ENCODE data around the gene ADK. TPM values are rescaled to one million over a fixed set of nuclear protein-coding genes. Genes with fewer than 3 reads are reported as not detected.
A peak's percentile ranks its signal among the peaks of the same experiment; 100 is the strongest.

Gene ADK
- total RNA-seq, 4 donors from 2014 or later = 62.1 to 84.7 (median 74.4) TPM

GRCh38 chr10:74114041-74114448 is 37.0 kb upstream of the ADK start:
- peak; percentile 39 to 56 for DNase-seq
- Histone ChIP-seq H3K4me3 (replicated peaks in 1 of 3) (no peak overlapping the region), H3K27me3 (no peaks in the 10 kb centered on the region), H3K9me3 (no peaks in the 10 kb centered on the region), H3K4me1 (peaks cover 25 to 36% of the 10 kb centered on the region in 2 donors), H3K27ac (peak overlapping the region; percentile 56 to 87 (median 75)), H3K36me3 (peaks cover 29 to 52% of the 10 kb centered on the region in 2 donors)
- 41 to 43% methylated on average over 12 of the region's 12 CpGs for WGBS, 2 donors
- intact Hi-C loops (cut with DNase I) = no loop called here
- TF ChIP-seq POLR2A (IDR thresholded peaks at IDR 0.05) = no peak
- TF ChIP-seq, protein P1, sequence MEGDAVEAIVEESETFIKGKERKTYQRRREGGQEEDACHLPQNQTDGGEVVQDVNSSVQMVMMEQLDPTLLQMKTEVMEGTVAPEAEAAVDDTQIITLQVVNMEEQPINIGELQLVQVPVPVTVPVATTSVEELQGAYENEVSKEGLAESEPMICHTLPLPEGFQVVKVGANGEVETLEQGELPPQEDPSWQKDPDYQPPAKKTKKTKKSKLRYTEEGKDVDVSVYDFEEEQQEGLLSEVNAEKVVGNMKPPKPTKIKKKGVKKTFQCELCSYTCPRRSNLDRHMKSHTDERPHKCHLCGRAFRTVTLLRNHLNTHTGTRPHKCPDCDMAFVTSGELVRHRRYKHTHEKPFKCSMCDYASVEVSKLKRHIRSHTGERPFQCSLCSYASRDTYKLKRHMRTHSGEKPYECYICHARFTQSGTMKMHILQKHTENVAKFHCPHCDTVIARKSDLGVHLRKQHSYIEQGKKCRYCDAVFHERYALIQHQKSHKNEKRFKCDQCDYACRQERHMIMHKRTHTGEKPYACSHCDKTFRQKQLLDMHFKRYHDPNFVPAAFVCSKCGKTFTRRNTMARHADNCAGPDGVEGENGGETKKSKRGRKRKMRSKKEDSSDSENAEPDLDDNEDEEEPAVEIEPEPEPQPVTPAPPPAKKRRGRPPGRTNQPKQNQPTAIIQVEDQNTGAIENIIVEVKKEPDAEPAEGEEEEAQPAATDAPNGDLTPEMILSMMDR (IDR thresholded peaks at IDR 0.05) = no peak

- WGBS, 2 donors = 94 to 96% methylated on average over 4 of the region's 4 CpGs
- no peaks in the 10 kb centered on the region for H3K27me3 ChIP-seq
- intact Hi-C loops (cut with DNase I) = no loop called here
- peaks cover 24 to 33% of the 10 kb centered on the region in 2 donors for H3K4me1 ChIP-seq
- H3K4me3 ChIP-seq (replicated peaks in 1 of 3) = no peak overlapping the region
- no peak for DNase-seq
- H3K36me3 ChIP-seq = peaks cover 15 to 37% of the 10 kb centered on the region in 2 donors
- H3K9me3 ChIP-seq = no peaks in the 10 kb centered on the region
- no peak overlapping the region for H3K27ac ChIP-seq
- TF ChIP-seq POLR2A (IDR thresholded peaks at IDR 0.05) = no peak
- TF ChIP-seq, protein P1 (IDR thresholded peaks at IDR 0.05) = no peak
Observed at GRCh38 chr10:74117738-74118137, 33.3 kb upstream of the ADK start.

GRCh38 chr10:74118804-74119203 is 32.2 kb upstream of the ADK start:
- no peak for TF ChIP-seq POLR2A (IDR thresholded peaks at IDR 0.05)
- TF ChIP-seq, protein P1 (IDR thresholded peaks at IDR 0.05) = no peak
- intact Hi-C loops (cut with DNase I) = no loop called here
- DNase-seq = no peak
- Histone ChIP-seq H3K4me1 (peaks cover 14 to 28% of the 10 kb centered on the region in 2 donors), H3K27ac (peak overlapping the region in 1 of 3 donors; percentile 45), H3K4me3 (replicated peaks in 1 of 3) (no peak overlapping the region), H3K36me3 (peaks cover 25 to 43% of the 10 kb centered on the region in 2 donors), H3K9me3 (no peaks in the 10 kb centered on the region), H3K27me3 (no peaks in the 10 kb centered on the region)
- 84 to 93% methylated on average over 3 of the region's 3 CpGs for WGBS, 2 donors

DNA sequence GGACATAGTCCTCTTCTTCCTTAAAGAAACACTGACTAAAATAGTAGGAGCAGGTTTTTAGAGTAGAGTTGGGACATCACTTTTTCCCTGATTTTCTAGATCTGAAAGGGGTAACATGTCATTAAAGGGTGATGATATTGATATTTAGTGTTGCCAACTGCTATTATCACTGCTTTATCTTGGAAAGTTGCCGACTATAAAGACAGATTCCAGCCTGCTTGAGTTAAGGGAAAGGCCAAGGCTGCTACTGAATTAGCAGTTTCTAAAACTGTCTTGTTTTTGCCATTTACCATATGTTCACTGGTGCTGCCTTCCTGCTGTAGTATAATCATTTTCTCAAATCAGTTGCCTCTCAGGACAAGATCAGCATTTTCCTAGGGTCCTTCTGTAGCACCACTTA is 30.1 kb upstream of the ADK start:
- DNase-seq = no peak
- WGBS, 2 donors = 66 to 75% methylated on average over 1 of the region's 1 CpG
- intact Hi-C loops (cut with DNase I) = no loop called here
- H3K4me3 ChIP-seq (replicated peaks in 1 of 3) = no peak overlapping the region
- peaks cover 24 to 35% of the 10 kb centered on the region in 2 donors for H3K36me3 ChIP-seq
- H3K27me3 ChIP-seq = no peaks in the 10 kb centered on the region
- H3K4me1 ChIP-seq = peaks cover 0 to 15% of the 10 kb centered on the region in 2 donors
- no peaks in the 10 kb centered on the region for H3K9me3 ChIP-seq
- H3K27ac ChIP-seq = no peak overlapping the region
- TF ChIP-seq, protein P1 (IDR thresholded peaks at IDR 0.05) = no peak
- TF ChIP-seq POLR2A (IDR thresholded peaks at IDR 0.05) = no peak

DNA sequence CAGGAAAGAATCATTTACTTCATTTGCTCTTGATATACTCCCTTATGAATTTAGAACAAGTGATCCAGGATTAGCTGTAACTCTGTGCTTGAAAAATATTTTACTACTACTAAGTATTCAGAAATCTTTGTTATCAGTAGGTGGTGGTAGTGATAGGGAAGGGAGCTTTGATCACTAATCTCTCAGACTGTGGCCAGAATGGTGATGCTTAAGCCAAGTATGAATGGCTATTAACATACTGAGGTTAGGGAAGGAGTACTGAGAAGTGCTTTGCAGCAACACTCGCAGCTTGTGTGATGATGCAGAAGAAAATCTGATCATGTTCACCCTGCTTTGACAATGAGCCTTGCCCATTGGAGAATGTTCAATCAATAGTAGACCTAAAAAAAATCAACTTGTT is 29.7 kb upstream of the ADK start:
- Histone ChIP-seq H3K27ac (no peak overlapping the region), H3K4me1 (peaks cover 0 to 15% of the 10 kb centered on the region in 2 donors), H3K4me3 (replicated peaks in 1 of 3) (no peak overlapping the region), H3K36me3 (peaks cover 25 to 30% of the 10 kb centered on the region in 2 donors), H3K9me3 (no peaks in the 10 kb centered on the region), H3K27me3 (no peaks in the 10 kb centered on the region)
- WGBS, 2 donors = 83 to 96% methylated on average over 1 of the region's 1 CpG
- intact Hi-C loops (cut with DNase I) = no loop called here
- no peak for DNase-seq
- no peak for TF ChIP-seq POLR2A (IDR thresholded peaks at IDR 0.05)
- TF ChIP-seq, protein P1 (IDR thresholded peaks at IDR 0.05) = no peak

Data from thyroid gland (tissue), 4 donors.